Stimulated activated CD4-positive, alpha-beta T cell treated with anti-CD3 and anti-CD28 coated beads, Interleukin-12 subunit alpha, Interleukin-12 subunit beta, amount 100 ng/mL, for 24 hours (primary cell): Measurements from ENCODE around the gene SLC16A6.
"Not testable (repeated sequence)": the region's sequence is repeated elsewhere in the genome, so short reads cannot be mapped to it uniquely, and the experiment has no call there.

Experiments
- DNase-seq, 2 experiments: peaks; one replicate each; pipeline ENCODE4 v3.0.0-alpha.2; 2020; ENCODE audit warnings: low read depth in 2 of 2

SLC16A6 gene

DNA sequence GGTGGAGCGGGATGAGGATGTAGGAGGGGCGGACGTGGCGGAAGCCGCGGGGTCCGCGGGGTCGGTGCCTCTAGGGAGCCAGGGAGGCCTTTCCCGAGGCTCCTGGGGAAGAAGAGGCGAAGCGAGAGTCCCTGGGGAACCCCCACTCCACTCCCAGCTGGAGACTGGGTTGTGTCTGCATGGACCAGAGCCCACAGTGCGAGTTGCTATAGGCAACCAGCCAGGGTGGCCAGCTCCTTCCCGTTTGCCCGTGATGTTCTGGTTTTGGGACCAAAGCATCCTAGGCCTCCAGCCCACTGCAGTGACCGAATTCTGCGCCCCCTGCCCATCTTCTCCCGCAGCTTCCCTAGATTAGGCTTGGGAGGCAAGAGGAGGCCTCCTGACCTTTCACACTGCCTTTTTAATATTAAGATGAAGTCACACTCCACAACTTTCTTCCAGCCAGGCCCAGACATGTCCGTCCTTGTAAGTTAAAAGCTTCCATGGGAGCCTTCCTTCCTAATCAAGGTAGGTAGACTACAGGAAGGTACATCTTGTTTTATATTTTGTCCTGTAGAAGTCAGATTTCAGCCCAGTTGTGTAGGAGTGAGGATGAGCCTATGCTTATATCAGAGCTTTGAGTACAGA, 42.6 kb downstream of the SLC16A6 start:
- peak in 1 of 2 experiments; percentile 52 for DNase-seq

DNA sequence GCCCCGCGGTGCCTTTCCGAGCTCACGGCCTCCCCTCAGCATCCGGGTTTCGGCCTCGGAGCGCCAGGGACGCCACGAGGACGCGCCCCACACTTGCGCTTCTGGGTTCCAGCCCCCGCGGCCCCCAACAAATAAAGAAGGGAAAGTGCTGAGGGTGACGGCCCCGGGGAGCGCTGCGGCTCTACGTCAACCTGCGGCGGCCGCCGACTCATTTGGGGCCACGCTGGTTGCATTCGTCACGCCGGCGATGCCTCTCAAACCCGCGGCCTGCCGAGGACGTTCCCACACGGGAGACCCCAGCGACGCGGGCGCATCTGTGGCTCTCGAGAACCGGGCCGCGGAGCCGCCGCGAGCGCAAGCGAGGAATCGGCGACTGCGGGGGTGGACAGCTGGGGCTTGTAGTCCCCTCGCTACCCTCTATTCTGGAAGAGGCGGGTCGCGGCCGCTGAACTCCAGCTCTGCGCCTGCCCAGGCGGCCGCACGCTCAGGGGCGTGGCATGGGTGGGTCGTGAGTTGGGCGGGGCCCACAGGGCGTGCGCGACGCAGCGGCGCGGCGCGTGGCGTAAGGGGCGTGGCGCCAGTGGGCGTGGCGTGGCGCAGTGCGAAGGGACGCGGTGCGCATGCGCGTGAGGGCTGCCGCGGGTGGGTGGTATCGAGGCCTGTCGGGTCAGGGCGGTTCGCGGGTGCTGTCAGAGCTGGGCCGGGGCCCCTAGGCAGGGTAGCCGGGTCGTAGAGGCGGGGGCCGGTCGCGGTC, 43.3 kb downstream of the SLC16A6 start, which contains the start of gene AMZ2:
Gene AMZ2, plus strand, starts transcription at position 599 of the 754 bp plus-strand sequence. CDS start 2,145 bp downstream, outside the sequence.
- peak; percentile 94 for DNase-seq

- DNase-seq: no peak
These were observed 44.5 kb downstream of the SLC16A6 start for GRCh38 chr17:68246271-68247028.

DNA sequence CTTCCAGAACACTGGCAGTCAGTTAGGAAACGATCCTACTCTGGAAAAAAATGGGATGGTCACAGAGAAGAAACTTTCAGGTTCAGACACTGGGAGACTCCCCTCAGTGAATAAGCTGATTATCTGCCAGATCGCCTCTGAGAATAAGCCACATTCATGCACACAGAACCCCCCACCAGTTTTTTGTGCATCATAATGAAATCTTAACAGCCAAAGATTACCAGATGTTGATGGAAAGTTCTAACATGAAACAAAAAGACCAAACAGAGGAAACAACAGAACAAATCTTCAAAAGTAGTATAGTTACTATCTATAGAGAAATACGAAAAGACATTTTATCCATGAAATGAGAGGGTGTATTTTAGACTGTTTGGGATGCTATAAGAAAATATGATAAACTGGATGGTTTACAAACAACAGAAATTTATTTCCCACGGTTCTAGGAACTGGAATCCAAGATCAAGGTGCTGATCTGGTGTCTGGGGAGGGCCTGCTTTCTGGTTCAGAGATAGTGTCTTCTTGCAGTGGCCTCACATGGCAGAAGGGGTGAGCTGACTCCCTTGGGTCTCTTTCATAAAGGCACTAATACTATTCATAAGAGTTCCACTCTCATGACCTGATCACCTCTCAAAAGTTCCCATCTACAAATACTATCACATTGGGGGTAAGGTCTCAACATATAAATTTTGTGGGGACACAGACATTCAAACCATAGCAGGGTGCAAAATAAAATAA, 51.1 kb downstream of the SLC16A6 start:
- no peak for DNase-seq

- no peak for DNase-seq
These were observed 52.1 kb downstream of the SLC16A6 start for GRCh38 chr17:68238871-68239253.

DNA sequence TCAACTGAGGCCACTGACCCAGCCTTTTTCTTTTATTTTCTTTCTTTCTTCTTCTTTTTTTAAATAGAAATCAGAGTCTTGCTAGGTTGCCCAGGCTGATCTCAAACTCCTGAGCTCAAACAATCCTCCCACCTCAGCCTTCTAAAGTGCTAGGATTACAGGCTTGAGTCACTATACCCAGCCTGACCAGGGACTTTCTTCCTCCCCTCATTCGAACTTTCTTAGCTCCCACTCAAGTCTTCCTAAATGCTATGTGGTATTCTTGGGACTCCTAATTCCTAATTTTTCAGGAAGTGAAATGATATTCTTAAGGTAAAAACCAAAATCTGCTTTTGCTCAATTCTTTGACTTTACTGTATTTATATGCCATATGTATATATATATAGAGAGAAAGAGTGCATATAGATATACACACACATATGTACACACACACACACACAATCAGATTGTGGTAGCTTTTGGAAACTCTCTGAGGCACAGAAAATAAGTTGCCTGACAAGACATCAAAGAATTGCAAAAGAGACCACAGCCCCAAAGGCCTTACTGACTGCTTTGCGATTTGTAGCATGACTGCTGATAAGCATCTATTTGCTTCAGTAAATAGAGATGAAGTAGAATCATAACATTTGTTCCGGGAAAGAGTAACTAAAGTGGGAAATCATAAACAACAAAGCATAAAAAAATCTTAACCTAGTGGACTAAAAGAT, 52.6 kb downstream of the SLC16A6 start:
- no peak for DNase-seq

GRCh38 chr17:68237369-68238163, 53.4 kb downstream of the SLC16A6 start:
- not testable (repeated sequence) for DNase-seq

DNA sequence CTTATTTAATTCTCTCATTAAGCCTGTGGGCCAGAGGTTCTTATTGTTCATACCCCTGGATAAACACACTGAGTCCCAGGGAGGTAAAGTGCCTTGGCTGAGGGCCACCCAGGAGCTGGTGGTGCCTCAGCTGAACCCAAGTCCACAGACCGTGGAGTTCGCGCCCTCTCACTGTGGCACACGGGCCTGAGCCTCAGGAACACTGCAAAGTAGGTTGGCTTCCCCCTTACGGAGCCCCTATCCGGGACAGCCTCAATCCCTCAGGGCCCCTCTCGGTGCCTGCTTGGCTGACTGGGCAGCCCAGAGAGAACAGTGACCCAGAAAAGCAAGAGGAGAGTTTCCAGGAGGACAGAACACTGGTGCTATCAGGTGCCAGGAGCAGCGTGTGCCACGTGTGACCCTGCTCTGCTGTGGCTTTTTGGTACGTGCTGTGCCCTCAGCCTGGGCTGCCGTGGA, 55.6 kb downstream of the SLC16A6 start:
- DNase-seq: not testable (repeated sequence)

- DNase-seq: not testable (repeated sequence)
These were observed 56.1 kb downstream of the SLC16A6 start for GRCh38 chr17:68234726-68235335.

- not testable (repeated sequence) for DNase-seq
These were observed 58.2 kb downstream of the SLC16A6 start for GRCh38 chr17:68232741-68233140.

DNA sequence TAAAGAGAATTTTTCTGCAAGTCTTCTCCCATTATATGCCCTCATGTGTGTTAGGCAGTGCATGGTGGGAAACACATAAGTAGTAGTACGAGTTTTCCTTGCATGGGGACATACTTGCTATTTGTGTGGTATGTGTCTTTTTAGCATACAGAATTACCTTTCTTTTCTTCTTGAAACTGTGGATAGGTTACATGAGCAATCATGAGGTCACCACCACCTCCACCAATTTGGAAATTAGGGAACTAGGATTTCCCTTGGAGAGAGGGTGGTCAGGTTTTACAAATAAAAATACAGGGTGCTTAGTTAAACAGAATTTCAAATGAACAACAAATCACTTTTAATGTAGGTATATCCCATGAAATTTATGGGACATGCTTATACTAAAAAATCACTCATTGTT, 59.4 kb downstream of the SLC16A6 start:
- DNase-seq: no peak

- not testable (repeated sequence) for DNase-seq
These were observed 59.8 kb downstream of the SLC16A6 start for GRCh38 chr17:68231131-68231530.

- DNase-seq: no peak
These were observed 61.3 kb downstream of the SLC16A6 start for GRCh38 chr17:68229619-68230018.

- DNase-seq: no peak
These were observed 61.9 kb downstream of the SLC16A6 start for GRCh38 chr17:68228817-68229570.

DNA sequence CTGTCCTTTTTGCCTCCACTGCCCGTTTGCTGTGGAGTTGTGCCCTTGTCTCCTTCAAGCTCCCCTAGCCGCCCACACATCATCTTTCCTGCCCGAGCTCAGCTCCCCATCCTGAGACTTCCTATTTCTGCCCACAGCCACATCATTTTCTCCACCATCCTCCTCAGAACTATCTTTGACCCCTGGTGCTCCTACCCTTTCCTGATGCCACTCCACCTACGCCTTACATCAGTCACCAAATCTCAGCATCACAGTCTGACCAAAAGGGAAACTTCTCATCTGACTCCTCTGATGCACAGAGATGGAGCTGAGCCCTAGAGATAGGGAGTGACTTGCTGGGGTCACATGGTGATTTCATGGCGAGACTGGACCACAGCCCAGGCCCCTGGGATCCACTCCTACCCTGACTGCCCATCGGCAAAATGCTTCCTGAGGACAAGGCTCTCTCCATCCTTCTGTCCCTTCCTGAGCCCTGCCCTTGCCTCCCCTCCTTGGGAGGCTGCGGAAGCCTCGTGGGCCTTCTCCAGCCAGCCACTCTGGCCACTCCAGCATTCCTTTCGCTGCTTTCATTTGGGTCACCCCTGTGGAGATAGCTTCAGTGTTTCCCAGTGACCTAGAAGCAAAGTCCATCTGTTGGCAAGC, 62.8 kb downstream of the SLC16A6 start:
- not testable (repeated sequence) for DNase-seq

DNA sequence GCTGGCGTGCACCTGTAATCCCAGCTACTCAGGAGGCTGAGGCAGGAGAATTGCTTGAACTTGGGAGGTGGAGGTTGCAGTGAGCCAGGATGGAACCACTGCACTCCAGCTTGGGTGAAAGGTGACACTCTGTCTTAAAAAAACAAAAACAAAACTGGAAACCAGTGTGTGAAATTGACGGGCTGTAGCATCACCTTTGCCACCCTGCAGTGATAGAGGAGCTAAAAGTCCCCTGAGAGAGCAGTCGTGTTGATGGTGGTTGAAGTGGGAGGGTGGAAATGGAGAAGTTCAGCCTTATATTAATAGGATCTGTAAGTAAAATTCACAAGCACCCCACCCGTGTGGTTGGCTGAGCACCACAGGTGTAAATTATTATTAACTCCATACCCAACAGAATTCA, 65.9 kb downstream of the SLC16A6 start:
- DNase-seq: not testable (repeated sequence)

- DNase-seq: no peak
These were observed 68.3 kb downstream of the SLC16A6 start for GRCh38 chr17:68222606-68223005.

- DNase-seq: no peak
These were observed 69.1 kb downstream of the SLC16A6 start for GRCh38 chr17:68221786-68222185.
